ENCODE data around the gene TOR1AIP1.

- TF ChIP-seq ZNF398 (tag by site-specific recombination; IDR thresholded peaks at IDR 0.05): no peak
- no peak for TF ChIP-seq CTCF (tag by site-specific recombination; IDR thresholded peaks at IDR 0.05)
- no peak for TF ChIP-seq ZNF548 (tag by site-specific recombination; IDR thresholded peaks at IDR 0.05)
- TF ChIP-seq YY1 (tag by site-specific recombination; IDR thresholded peaks at IDR 0.05): no peak
- no peak for TF ChIP-seq TCF7L2 (IDR thresholded peaks at IDR 0.05; ENCODE audit: borderline replicate concordance, low read depth, low read length)
- no peak for TF ChIP-seq ZBTB11 (tag by site-specific recombination; conservative IDR thresholded peaks at IDR 0.05; ENCODE audit: low read depth)
- no peak for TF ChIP-seq ELK4 (IDR thresholded peaks at IDR 0.05; ENCODE audit: borderline replicate concordance, low read depth, low read length)
Measured at GRCh38 chr1:179939941-179940340, 57.9 kb downstream of the TOR1AIP1 start.

Data from HEK293 (cell line).